Measurements from ENCODE around the gene RRP8.
A peak's percentile ranks its signal among the peaks of the same experiment; 100 is the strongest.

RRP8 gene

DNA sequence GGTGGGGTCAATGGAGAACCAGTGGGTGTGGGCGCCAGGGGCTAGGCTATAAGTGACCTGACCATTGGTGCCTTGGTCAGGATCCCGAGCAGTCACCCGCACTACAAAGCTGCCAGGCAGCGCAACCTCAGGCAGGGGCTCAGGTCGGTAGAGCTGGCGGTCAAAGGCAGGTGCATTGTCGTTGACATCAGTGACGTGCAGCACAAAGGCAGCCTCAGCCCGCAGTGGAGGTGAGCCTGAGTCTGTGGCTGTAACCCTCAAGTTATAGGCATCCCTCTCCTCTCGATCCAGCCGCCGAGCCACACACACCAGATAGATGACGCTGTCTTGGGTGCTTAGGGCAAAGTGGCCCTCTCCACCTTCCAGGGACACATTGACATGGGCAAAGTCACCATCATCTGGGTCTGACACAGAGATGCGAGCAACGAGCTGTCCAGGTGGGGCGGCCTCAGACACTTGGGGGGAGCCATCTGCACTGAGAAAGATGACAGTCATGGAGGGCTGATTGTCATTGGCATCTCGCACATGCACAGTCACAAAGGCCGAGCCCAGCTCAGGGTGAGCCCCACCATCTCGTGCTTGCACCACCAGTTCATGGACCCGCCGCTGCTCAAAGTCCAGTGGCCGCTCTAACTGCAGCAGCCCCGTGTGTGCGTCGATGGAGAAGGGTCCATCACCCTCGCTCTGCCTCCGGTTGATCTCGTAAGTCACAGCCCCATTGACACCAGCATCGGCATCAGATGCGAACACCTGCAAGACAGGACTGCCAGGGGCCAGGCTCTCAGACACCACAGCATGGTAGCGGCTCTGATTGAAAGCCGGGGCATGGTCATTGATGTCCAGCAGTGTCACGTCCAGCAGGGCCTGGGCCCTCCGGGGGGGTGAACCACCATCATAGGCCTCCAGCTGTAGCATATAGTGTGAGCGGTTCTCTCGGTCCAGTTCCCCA lies 36.9 kb upstream of the RRP8 start:
- no CpG with 5 or more reads among the region's 36 CpGs for WGBS, 2 donors (ENCODE audit: extremely low coverage in 2 of 2, insufficient read length in 2 of 2, insufficient replicate concordance in 1 of 2)
- H2BK120ac ChIP-seq (ENCODE audit: low read depth, low read length) = no peak overlapping the region
- H3K36me3 ChIP-seq (replicated peaks in 1 of 2; ENCODE audit: control insufficient read depth in 2 of 2, insufficient read depth in 2 of 2, low read length in 2 of 2) = peaks cover 7 to 71% of the 10 kb centered on the region in 2 donors

GRCh38 chr11:6638429-6638828 lies 35.0 kb upstream of the RRP8 start:
- Histone ChIP-seq H2BK5ac (ENCODE audit: low read length) (no peak overlapping the region), H3K4me3 (ENCODE audit: low read length in 2 of 2) (no peak overlapping the region), H3K4me2 (ENCODE audit: insufficient read depth, low read length, poor library complexity, severe bottlenecking) (no peak overlapping the region), H3K14ac (ENCODE audit: low read length) (no peak overlapping the region), H3K79me1 (ENCODE audit: low read depth, low read length) (no peaks in the 10 kb centered on the region), H2BK12ac (ENCODE audit: low read length) (no peak overlapping the region), H3K9ac (ENCODE audit: low read depth, low read length, poor library complexity) (no peak overlapping the region), H3K9me3 (replicated peaks in 1 of 2; ENCODE audit: control insufficient read depth in 2 of 2, insufficient read depth in 1 of 2, low read depth in 1 of 2, low read length in 2 of 2) (no peaks in the 10 kb centered on the region), H3K4ac (ENCODE audit: low read length) (no peak overlapping the region), H2AFZ (ENCODE audit: low read length) (no peak overlapping the region), H2BK15ac (ENCODE audit: low read length) (no peak overlapping the region), H3K4me1 (ENCODE audit: control insufficient read depth in 2 of 2, insufficient read depth in 1 of 2, low read depth in 1 of 2, low read length in 2 of 2) (peaks cover 5 to 10% of the 10 kb centered on the region in 2 donors), H2BK120ac (ENCODE audit: low read depth, low read length) (no peak overlapping the region), H3K27me3 (ENCODE audit: control insufficient read depth in 3 of 3, insufficient read depth in 3 of 3, low read depth in 1 of 3, low read length in 3 of 3) (no peaks in the 10 kb centered on the region), H3K27ac (replicated peaks; ENCODE audit: low read length) (no peak overlapping the region), H4K91ac (ENCODE audit: low read depth, low read length, poor library complexity) (no peak overlapping the region), H2AK5ac (ENCODE audit: low read depth, low read length) (no peak overlapping the region), H3K18ac (ENCODE audit: low read length) (no peak overlapping the region), H4K8ac (ENCODE audit: low read depth, low read length) (no peak overlapping the region), H3K36me3 (replicated peaks in 1 of 2; ENCODE audit: control insufficient read depth in 2 of 2, insufficient read depth in 2 of 2, low read length in 2 of 2) (peaks cover 7 to 70% of the 10 kb centered on the region in 2 donors), H3K23ac (ENCODE audit: low read depth, low read length, poor library complexity) (no peak overlapping the region)
- no CpG with 5 or more reads among the region's 4 CpGs for WGBS, 2 donors (ENCODE audit: extremely low coverage in 2 of 2, insufficient read length in 2 of 2, insufficient replicate concordance in 1 of 2)
- no peak for DNase-seq (ENCODE audit: low spot score)

More for the DNA sequence above, 36.9 kb upstream of the RRP8 start:
- no peak for DNase-seq (ENCODE audit: low spot score)
- Histone ChIP-seq H3K27me3 (ENCODE audit: control insufficient read depth in 3 of 3, insufficient read depth in 3 of 3, low read depth in 1 of 3, low read length in 3 of 3) (no peaks in the 10 kb centered on the region), H3K14ac (ENCODE audit: low read length) (no peak overlapping the region), H2BK5ac (ENCODE audit: low read length) (peak overlapping the region; percentile 25), H3K23ac (ENCODE audit: low read depth, low read length, poor library complexity) (peak overlapping the region; percentile 32), H3K4me2 (ENCODE audit: insufficient read depth, low read length, poor library complexity, severe bottlenecking) (no peak overlapping the region), H3K9ac (ENCODE audit: low read depth, low read length, poor library complexity) (peak overlapping the region; percentile 31), H3K4ac (ENCODE audit: low read length) (no peak overlapping the region), H3K9me3 (replicated peaks in 1 of 2; ENCODE audit: control insufficient read depth in 2 of 2, insufficient read depth in 1 of 2, low read depth in 1 of 2, low read length in 2 of 2) (no peaks in the 10 kb centered on the region), H2BK12ac (ENCODE audit: low read length) (no peak overlapping the region), H4K8ac (ENCODE audit: low read depth, low read length) (no peak overlapping the region), H3K18ac (ENCODE audit: low read length) (no peak overlapping the region), H2AFZ (ENCODE audit: low read length) (no peak overlapping the region), H3K79me1 (ENCODE audit: low read depth, low read length) (no peaks in the 10 kb centered on the region), H4K91ac (ENCODE audit: low read depth, low read length, poor library complexity) (no peak overlapping the region), H3K4me3 (ENCODE audit: low read length in 2 of 2) (no peak overlapping the region), H3K4me1 (ENCODE audit: control insufficient read depth in 2 of 2, insufficient read depth in 1 of 2, low read depth in 1 of 2, low read length in 2 of 2) (peaks cover 5 to 6% of the 10 kb centered on the region in 2 donors), H3K27ac (replicated peaks; ENCODE audit: low read length) (no peak overlapping the region), H2BK15ac (ENCODE audit: low read length) (no peak overlapping the region), H2AK5ac (ENCODE audit: low read depth, low read length) (no peak overlapping the region)

DNA sequence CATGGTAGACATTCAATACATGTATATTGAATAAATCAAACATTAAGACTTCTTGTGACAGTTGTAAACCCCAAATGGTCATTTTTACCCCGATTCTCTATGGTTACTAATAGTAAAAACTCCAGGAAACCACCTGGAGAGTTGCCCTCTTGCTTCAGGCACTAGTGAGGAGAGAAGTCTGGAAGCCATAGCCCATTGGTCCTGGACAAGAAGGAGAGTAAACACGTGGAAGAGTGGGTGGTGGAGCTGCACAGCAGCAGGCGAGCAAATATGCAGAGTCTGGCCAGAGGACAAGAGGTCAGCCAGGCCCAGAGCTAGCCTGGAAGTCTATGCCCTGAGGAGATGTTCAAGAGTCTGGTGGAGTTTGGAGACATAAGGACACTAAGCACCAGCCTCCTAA lies 34.5 kb upstream of the RRP8 start:
- Histone ChIP-seq H3K9ac (ENCODE audit: low read depth, low read length, poor library complexity) (no peak overlapping the region), H4K91ac (ENCODE audit: low read depth, low read length, poor library complexity) (no peak overlapping the region), H3K27me3 (ENCODE audit: control insufficient read depth in 3 of 3, insufficient read depth in 3 of 3, low read depth in 1 of 3, low read length in 3 of 3) (no peaks in the 10 kb centered on the region), H2BK120ac (ENCODE audit: low read depth, low read length) (no peak overlapping the region), H3K4me1 (ENCODE audit: control insufficient read depth in 2 of 2, insufficient read depth in 1 of 2, low read depth in 1 of 2, low read length in 2 of 2) (peaks cover 5 to 10% of the 10 kb centered on the region in 2 donors), H3K79me1 (ENCODE audit: low read depth, low read length) (no peaks in the 10 kb centered on the region), H2BK12ac (ENCODE audit: low read length) (no peak overlapping the region), H3K4ac (ENCODE audit: low read length) (no peak overlapping the region), H2AFZ (ENCODE audit: low read length) (no peak overlapping the region), H3K18ac (ENCODE audit: low read length) (no peak overlapping the region), H3K4me2 (ENCODE audit: insufficient read depth, low read length, poor library complexity, severe bottlenecking) (no peak overlapping the region), H3K9me3 (replicated peaks in 1 of 2; ENCODE audit: control insufficient read depth in 2 of 2, insufficient read depth in 1 of 2, low read depth in 1 of 2, low read length in 2 of 2) (no peaks in the 10 kb centered on the region), H3K27ac (replicated peaks; ENCODE audit: low read length) (no peak overlapping the region), H2BK5ac (ENCODE audit: low read length) (no peak overlapping the region), H3K14ac (ENCODE audit: low read length) (peak overlapping the region; percentile 12), H3K4me3 (ENCODE audit: low read length in 2 of 2) (no peak overlapping the region), H3K36me3 (replicated peaks in 1 of 2; ENCODE audit: control insufficient read depth in 2 of 2, insufficient read depth in 2 of 2, low read length in 2 of 2) (peaks cover 7 to 74% of the 10 kb centered on the region in 2 donors), H2BK15ac (ENCODE audit: low read length) (no peak overlapping the region), H2AK5ac (ENCODE audit: low read depth, low read length) (no peak overlapping the region), H3K23ac (ENCODE audit: low read depth, low read length, poor library complexity) (no peak overlapping the region), H4K8ac (ENCODE audit: low read depth, low read length) (no peak overlapping the region)
- WGBS, 2 donors (ENCODE audit: extremely low coverage in 2 of 2, insufficient read length in 2 of 2, insufficient replicate concordance in 1 of 2) = no CpG with 5 or more reads among the region's 3 CpGs
- no peak for DNase-seq (ENCODE audit: low spot score)

DNA sequence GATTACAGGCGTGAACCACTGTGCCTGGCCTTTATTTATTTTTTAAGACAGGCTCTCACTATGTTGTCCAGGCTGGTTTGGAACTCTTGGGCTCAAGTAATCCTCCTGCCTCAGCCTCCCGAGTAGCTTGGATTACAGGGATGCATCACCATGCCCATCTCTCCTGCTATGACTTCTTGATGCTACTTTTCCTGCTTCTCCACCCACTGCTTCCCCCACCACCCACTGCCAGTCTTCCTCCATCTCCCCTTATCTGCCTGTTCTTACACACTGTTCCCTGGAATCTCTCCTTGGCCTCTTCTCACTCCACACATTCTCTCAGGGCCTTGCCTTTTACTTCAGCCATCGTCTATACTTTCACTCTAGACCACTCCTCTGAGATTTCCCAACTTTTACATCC lies 33.1 kb upstream of the RRP8 start:
- WGBS, 2 donors (ENCODE audit: extremely low coverage in 2 of 2, insufficient read length in 2 of 2, insufficient replicate concordance in 1 of 2) = no CpG with 5 or more reads among the region's 3 CpGs
- H3K9ac ChIP-seq (ENCODE audit: low read depth, low read length, poor library complexity) = no peak overlapping the region
- H4K8ac ChIP-seq (ENCODE audit: low read depth, low read length) = no peak overlapping the region
- no peak overlapping the region for H2BK12ac ChIP-seq (ENCODE audit: low read length)
- H2BK15ac ChIP-seq (ENCODE audit: low read length) = no peak overlapping the region
- H3K36me3 ChIP-seq (replicated peaks in 1 of 2; ENCODE audit: control insufficient read depth in 2 of 2, insufficient read depth in 2 of 2, low read length in 2 of 2) = peaks cover 7 to 85% of the 10 kb centered on the region in 2 donors
- H3K4me3 ChIP-seq (ENCODE audit: low read length in 2 of 2) = no peak overlapping the region
- H3K4ac ChIP-seq (ENCODE audit: low read length) = no peak overlapping the region
- H3K14ac ChIP-seq (ENCODE audit: low read length) = no peak overlapping the region
- no peak overlapping the region for H2AFZ ChIP-seq (ENCODE audit: low read length)
- no peaks in the 10 kb centered on the region for H3K79me1 ChIP-seq (ENCODE audit: low read depth, low read length)
- no peak overlapping the region for H3K4me2 ChIP-seq (ENCODE audit: insufficient read depth, low read length, poor library complexity, severe bottlenecking)
- H3K4me1 ChIP-seq (ENCODE audit: control insufficient read depth in 2 of 2, insufficient read depth in 1 of 2, low read depth in 1 of 2, low read length in 2 of 2) = peaks cover 5 to 10% of the 10 kb centered on the region in 2 donors
- no peak overlapping the region for H3K23ac ChIP-seq (ENCODE audit: low read depth, low read length, poor library complexity)
- no peak overlapping the region for H3K18ac ChIP-seq (ENCODE audit: low read length)
- H3K27me3 ChIP-seq (ENCODE audit: control insufficient read depth in 3 of 3, insufficient read depth in 3 of 3, low read depth in 1 of 3, low read length in 3 of 3) = peaks cover 0 to under 1% (median 0%) of the 10 kb centered on the region in 3 experiments
- no peak overlapping the region for H3K27ac ChIP-seq (replicated peaks; ENCODE audit: low read length)
- DNase-seq (ENCODE audit: low spot score) = no peak
- H2BK5ac ChIP-seq (ENCODE audit: low read length) = no peak overlapping the region
- H4K91ac ChIP-seq (ENCODE audit: low read depth, low read length, poor library complexity) = no peak overlapping the region
- no peaks in the 10 kb centered on the region for H3K9me3 ChIP-seq (replicated peaks in 1 of 2; ENCODE audit: control insufficient read depth in 2 of 2, insufficient read depth in 1 of 2, low read depth in 1 of 2, low read length in 2 of 2)
- no peak overlapping the region for H2BK120ac ChIP-seq (ENCODE audit: low read depth, low read length)
- no peak overlapping the region for H2AK5ac ChIP-seq (ENCODE audit: low read depth, low read length)

Data from neuronal stem cell (in vitro differentiated cells).